Measurements from ENCODE around the gene EML3. TPM values are rescaled to one million over a fixed set of nuclear protein-coding genes. Genes with fewer than 3 reads are reported as not detected.

Gene EML3
- total and polyA plus RNA-seq, 2 of the 13 experiments (the other 11 are each of a cell fraction or from before 2014, with no cell fraction given), result 10.6 to 12.3 TPM

DNA sequence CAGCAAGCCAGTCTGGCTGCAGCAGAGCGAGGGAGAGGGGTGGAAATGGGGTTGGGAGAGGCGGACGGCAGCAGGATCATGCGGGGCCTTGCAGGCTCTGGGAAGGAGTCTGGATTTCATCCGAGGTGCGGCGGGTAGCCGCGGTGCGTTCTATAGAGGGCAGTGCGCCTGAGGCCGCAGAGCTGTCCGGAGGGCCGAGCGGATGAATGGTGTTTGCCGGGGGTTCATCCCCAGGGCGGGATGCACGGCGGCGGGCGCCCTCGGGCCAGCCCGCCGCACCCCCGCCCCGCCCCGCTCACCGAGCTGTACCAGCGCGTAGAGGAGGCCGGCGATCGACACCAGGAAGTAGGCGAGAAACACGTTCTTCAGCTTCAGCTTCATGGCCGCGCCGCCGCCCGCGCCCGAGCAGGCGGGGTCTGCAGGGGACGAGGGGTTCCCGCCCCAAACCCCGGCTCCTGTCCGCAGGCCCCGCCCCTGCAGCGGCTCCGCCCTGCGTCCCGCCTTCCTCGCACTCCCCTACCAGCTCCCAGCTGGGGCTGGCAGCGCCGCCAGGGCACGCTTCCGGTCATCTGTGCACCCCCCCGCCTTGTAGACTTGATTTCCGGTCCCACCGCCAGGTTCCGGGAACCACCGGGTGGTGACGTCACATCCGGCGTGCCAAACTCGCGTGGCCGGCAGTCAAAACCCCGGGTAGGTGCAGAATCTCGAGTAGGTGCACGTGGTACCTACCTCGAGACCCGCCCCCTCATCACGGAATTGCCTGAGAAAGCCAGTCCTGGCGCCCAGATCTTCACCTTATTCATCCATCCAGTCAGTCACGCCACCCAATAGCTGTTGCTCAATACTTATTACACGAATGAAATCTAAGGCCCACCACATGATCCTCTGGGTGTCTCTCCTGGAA lies 9.2 kb upstream of the EML3 start, which contains the start of gene B3GAT3 (continued):
- TF ChIP-seq, protein P1, sequence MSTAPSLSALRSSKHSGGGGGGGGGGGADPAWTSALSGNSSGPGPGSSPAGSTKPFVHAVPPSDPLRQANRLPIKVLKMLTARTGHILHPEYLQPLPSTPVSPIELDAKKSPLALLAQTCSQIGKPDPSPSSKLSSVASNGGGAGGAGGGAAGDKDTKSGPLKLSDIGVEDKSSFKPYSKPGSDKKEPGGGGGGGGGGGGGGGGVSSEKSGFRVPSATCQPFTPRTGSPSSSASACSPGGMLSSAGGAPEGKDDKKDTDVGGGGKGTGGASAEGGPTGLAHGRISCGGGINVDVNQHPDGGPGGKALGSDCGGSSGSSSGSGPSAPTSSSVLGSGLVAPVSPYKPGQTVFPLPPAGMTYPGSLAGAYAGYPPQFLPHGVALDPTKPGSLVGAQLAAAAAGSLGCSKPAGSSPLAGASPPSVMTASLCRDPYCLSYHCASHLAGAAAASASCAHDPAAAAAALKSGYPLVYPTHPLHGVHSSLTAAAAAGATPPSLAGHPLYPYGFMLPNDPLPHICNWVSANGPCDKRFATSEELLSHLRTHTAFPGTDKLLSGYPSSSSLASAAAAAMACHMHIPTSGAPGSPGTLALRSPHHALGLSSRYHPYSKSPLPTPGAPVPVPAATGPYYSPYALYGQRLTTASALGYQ (CRISPR knock-in tag; IDR thresholded peaks at IDR 0.05), result peak; percentile 81
- TF ChIP-seq PRPF4 (IDR thresholded peaks at IDR 0.05; ENCODE audit: low read depth, low read length, poor library complexity, severe bottlenecking), result no peak
- TF ChIP-seq RBFOX2 (IDR thresholded peaks at IDR 0.05; ENCODE audit: low read depth, low read length), result peak; percentile 91
- TF ChIP-seq, protein P2, sequence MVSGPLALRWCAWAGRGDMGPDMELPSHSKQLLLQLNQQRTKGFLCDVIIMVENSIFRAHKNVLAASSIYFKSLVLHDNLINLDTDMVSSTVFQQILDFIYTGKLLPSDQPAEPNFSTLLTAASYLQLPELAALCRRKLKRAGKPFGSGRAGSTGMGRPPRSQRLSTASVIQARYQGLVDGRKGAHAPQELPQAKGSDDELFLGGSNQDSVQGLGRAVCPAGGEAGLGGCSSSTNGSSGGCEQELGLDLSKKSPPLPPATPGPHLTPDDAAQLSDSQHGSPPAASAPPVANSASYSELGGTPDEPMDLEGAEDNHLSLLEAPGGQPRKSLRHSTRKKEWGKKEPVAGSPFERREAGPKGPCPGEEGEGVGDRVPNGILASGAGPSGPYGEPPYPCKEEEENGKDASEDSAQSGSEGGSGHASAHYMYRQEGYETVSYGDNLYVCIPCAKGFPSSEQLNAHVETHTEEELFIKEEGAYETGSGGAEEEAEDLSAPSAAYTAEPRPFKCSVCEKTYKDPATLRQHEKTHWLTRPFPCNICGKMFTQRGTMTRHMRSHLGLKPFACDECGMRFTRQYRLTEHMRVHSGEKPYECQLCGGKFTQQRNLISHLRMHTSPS (CRISPR knock-in tag; IDR thresholded peaks at IDR 0.05; ENCODE audit: low read depth), result peak; percentile 55
- TF ChIP-seq TCF12 (IDR thresholded peaks at IDR 0.05), result no peak
- peak; percentile 75; the same call in 1 of the 2 replicates for TF ChIP-seq TCF12 (CRISPR knock-in tag; IDR thresholded peaks at IDR 0.05)
- TF ChIP-seq RFXAP (CRISPR knock-in tag; IDR thresholded peaks at IDR 0.05; ENCODE audit: borderline replicate concordance), result peak; percentile 79; the same call in 1 of the 2 replicates
- TF ChIP-seq MIER2 (CRISPR knock-in tag; IDR thresholded peaks at IDR 0.05), result no peak; the same call in 1 of the 2 replicates
- TF ChIP-seq, protein P3, sequence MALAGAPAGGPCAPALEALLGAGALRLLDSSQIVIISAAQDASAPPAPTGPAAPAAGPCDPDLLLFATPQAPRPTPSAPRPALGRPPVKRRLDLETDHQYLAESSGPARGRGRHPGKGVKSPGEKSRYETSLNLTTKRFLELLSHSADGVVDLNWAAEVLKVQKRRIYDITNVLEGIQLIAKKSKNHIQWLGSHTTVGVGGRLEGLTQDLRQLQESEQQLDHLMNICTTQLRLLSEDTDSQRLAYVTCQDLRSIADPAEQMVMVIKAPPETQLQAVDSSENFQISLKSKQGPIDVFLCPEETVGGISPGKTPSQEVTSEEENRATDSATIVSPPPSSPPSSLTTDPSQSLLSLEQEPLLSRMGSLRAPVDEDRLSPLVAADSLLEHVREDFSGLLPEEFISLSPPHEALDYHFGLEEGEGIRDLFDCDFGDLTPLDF (CRISPR knock-in tag; IDR thresholded peaks at IDR 0.05), result peak; percentile 95
- TF ChIP-seq ZSCAN31 (CRISPR knock-in tag; IDR thresholded peaks at IDR 0.05; ENCODE audit: low read depth), result peak; percentile 74; the same call in 1 of the 2 replicates
- peak; percentile 89 for TF ChIP-seq TARDBP (CRISPR knock-in tag; IDR thresholded peaks at IDR 0.05)
- TF ChIP-seq, protein P4, sequence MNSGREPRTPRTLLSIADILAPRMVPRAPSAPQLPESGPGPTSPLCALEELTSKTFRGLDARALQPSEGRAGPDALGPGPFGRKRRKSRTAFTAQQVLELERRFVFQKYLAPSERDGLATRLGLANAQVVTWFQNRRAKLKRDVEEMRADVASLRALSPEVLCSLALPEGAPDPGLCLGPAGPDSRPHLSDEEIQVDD (CRISPR knock-in tag; IDR thresholded peaks at IDR 0.05; ENCODE audit: borderline replicate concordance), result 0 out of 2 replicates have a peak, but pooled peaks have one; percentile 45
- peak; percentile 57; the same call in 1 of the 2 replicates for TF ChIP-seq CEBPG (CRISPR knock-in tag; IDR thresholded peaks at IDR 0.05)
- TF ChIP-seq, protein P5, sequence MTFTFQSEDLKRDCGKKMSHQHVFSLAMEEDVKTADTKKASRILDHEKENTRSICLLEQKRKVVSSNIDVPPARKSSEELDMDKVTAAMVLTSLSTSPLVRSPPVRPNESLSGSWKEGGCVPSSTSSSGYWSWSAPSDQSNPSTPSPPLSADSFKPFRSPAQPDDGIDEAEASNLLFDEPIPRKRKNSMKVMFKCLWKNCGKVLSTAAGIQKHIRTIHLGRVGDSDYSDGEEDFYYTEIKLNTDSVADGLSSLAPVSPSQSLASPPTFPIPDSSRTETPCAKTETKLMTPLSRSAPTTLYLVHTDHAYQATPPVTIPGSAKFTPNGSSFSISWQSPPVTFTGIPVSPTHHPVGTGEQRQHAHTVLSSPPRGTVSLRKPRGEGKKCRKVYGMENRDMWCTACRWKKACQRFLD (CRISPR knock-in tag; IDR thresholded peaks at IDR 0.05; ENCODE audit: borderline replicate concordance), result 0 out of 2 replicates have a peak, but pooled peaks have one; percentile 68
- peak; percentile 60; the same call in 1 of the 2 replicates for TF ChIP-seq ZNF543 (CRISPR knock-in tag; IDR thresholded peaks at IDR 0.05)
- TF ChIP-seq ZC3H13 (CRISPR knock-in tag; IDR thresholded peaks at IDR 0.05), result peak; percentile 87
- TF ChIP-seq MEF2D (CRISPR knock-in tag; IDR thresholded peaks at IDR 0.05), result peak; percentile 59; the same call in 1 of the 2 replicates
- TF ChIP-seq, protein P6, sequence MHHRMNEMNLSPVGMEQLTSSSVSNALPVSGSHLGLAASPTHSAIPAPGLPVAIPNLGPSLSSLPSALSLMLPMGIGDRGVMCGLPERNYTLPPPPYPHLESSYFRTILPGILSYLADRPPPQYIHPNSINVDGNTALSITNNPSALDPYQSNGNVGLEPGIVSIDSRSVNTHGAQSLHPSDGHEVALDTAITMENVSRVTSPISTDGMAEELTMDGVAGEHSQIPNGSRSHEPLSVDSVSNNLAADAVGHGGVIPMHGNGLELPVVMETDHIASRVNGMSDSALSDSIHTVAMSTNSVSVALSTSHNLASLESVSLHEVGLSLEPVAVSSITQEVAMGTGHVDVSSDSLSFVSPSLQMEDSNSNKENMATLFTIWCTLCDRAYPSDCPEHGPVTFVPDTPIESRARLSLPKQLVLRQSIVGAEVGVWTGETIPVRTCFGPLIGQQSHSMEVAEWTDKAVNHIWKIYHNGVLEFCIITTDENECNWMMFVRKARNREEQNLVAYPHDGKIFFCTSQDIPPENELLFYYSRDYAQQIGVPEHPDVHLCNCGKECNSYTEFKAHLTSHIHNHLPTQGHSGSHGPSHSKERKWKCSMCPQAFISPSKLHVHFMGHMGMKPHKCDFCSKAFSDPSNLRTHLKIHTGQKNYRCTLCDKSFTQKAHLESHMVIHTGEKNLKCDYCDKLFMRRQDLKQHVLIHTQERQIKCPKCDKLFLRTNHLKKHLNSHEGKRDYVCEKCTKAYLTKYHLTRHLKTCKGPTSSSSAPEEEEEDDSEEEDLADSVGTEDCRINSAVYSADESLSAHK (CRISPR knock-in tag; IDR thresholded peaks at IDR 0.05; ENCODE audit: borderline replicate concordance), result no peak
- peak; percentile 86; the same call in 1 of the 2 replicates for TF ChIP-seq HNRNPL (IDR thresholded peaks at IDR 0.05; ENCODE audit: low read depth, low read length)

Measured in HepG2 (cell line).